Right ventricle myocardium inferior (tissue), 1 donor: ENCODE data around the gene TFAP2A. TPM values are rescaled to one million over a fixed set of nuclear protein-coding genes. Genes with fewer than 3 reads are reported as not detected.

ENCODE experiments used
- ATAC-seq: fragments of 200-7000 bp; cut with Tn5 transposase; one replicate; pipeline ENCODE4 v1.9.1; 2020; ENCODE audit warnings: mild to moderate bottlenecking, moderate library complexity
- DNase-seq: peaks from one replicate; pipeline ENCODE4 v3.0.0; 2021; ENCODE audit errors: missing footprints
- intact Hi-C: fragments of 100-400 bp; cut with DNase I; formaldehyde crosslinking; loops from one replicate; pipeline ENCODE4 v1.11.0; 2022
- total RNA-seq: library from RNA; stranded (reverse); fragmentation: NEBNext Ultra II Directional; extraction: Animal tissue kit (Norgen Biotek cat#: 25700); gene quantifications from one replicate; pipeline ENCODE4 v1.2.1, GENCODE V29; 2021
- donor health status: DM: no; HTN: yes; CAD: no; lungs with severe emphysema.

Gene TFAP2A
- total RNA-seq, 1 donor from 2014 or later = 0.43 TPM

GRCh38 chr6:10429638-10430427 lies 15.0 kb upstream of the TFAP2A start:
- DNase-seq = no peak
- no peak for ATAC-seq
- intact Hi-C loops = loop anchor here (5.0 to 10.0 kb wide), 3 partner anchors 885 to 1445 kb away; no protein-coding TSS in a partner anchor

GRCh38 chr6:10426781-10427279 lies 12.0 kb upstream of the TFAP2A start:
- DNase-seq (no peak), ATAC-seq (no peak)
- intact Hi-C loops = no loop called here

- peak; percentile 46 for ATAC-seq
- intact Hi-C loops = no loop called here
Measured at GRCh38 chr6:10425975-10426780, 11.3 kb upstream of the TFAP2A start.

GRCh38 chr6:10425176-10425974 lies 10.5 kb upstream of the TFAP2A start:
- DNase-seq = no peak
- intact Hi-C loops = no loop called here
- ATAC-seq = no peak

More at GRCh38 chr6:10425975-10426780, 11.3 kb upstream of the TFAP2A start:
- peak; percentile 71 for DNase-seq

- DNase-seq (no peak), ATAC-seq (no peak)
- intact Hi-C loops = no loop called here
Measured at GRCh38 chr6:10424040-10424439, 9.2 kb upstream of the TFAP2A start.

GRCh38 chr6:10422737-10423034 lies 7.8 kb upstream of the TFAP2A start:
- intact Hi-C loops = no loop called here
- DNase-seq (no peak), ATAC-seq (no peak)

GRCh38 chr6:10421921-10422736 lies 7.3 kb upstream of the TFAP2A start:
- ATAC-seq (no peak), DNase-seq (no peak)
- intact Hi-C loops = no loop called here

GRCh38 chr6:10421158-10421920 lies 6.5 kb upstream of the TFAP2A start:
- intact Hi-C loops = no loop called here
- no peak for ATAC-seq
- DNase-seq = no peak

- no peak for ATAC-seq
- intact Hi-C loops = no loop called here
- no peak for DNase-seq
Measured at GRCh38 chr6:10420546-10421157, 5.8 kb upstream of the TFAP2A start.

GRCh38 chr6:10419749-10420545 lies 5.1 kb upstream of the TFAP2A start:
- ATAC-seq = no peak
- DNase-seq = no peak
- intact Hi-C loops = no loop called here

GRCh38 chr6:10418862-10419748 lies 4.2 kb upstream of the TFAP2A start:
- intact Hi-C loops = no loop called here
- no peak for DNase-seq
- ATAC-seq = no peak

GRCh38 chr6:10418361-10418861 lies 3.5 kb upstream of the TFAP2A start:
- no peak for DNase-seq
- no peak for ATAC-seq
- intact Hi-C loops = no loop called here

GRCh38 chr6:10417681-10418104 lies 2.8 kb upstream of the TFAP2A start:
- DNase-seq (no peak), ATAC-seq (no peak)
- intact Hi-C loops = no loop called here

- DNase-seq (no peak), ATAC-seq (no peak)
- intact Hi-C loops = no loop called here
Measured at GRCh38 chr6:10416863-10417641, 2.2 kb upstream of the TFAP2A start.

GRCh38 chr6:10416516-10416862 lies 1.6 kb upstream of the TFAP2A start:
- intact Hi-C loops = no loop called here
- DNase-seq (no peak), ATAC-seq (no peak)
